HAP-1 (cell line): ENCODE measurements around the gene TMEM165.

Experiments used
- DNase-seq, 2 experiments: peaks; one replicate each; pipeline ENCODE4 v3.0.0-alpha.2; 2016 to 2020; ENCODE audit warnings: low spot score in 2 of 2
- H3K27me3 ChIP-seq: fragments of 250-450 bp; sonication (Bioruptor Pico); 2 replicates; pipeline ENCODE4 v1.5.1; 2020; ENCODE audit warnings: low read depth, mild to moderate bottlenecking, moderate library complexity
- H3K36me3 ChIP-seq: fragments of 250-450 bp; sonication (Bioruptor Pico); replicated peaks from 2 replicates; pipeline ENCODE4 v1.5.1; 2020; ENCODE audit warnings: mild to moderate bottlenecking
- H3K4me1 ChIP-seq: fragments of 250-450 bp; sonication (Bioruptor Pico); 2 replicates; pipeline ENCODE4 v1.5.1; 2020; ENCODE audit warnings: mild to moderate bottlenecking
- H3K4me3 ChIP-seq: fragments of 250-450 bp; sonication (Bioruptor Pico); 2 replicates; pipeline ENCODE4 v1.5.1; 2020; ENCODE audit warnings: mild to moderate bottlenecking, moderate library complexity
- H3K9me3 ChIP-seq: fragments of 250-450 bp; sonication (Bioruptor Pico); 2 replicates; pipeline ENCODE4 v1.5.1; 2020; ENCODE audit warnings: mild to moderate bottlenecking, moderate library complexity
- in situ Hi-C: fragments of 300-500 bp; cut with MboI; formaldehyde crosslinking; loops from 3 replicates; pipeline ENCODE4 v1.14.3; 2020; ENCODE audit warnings: low sequenced_read_pairs, inconsistent platforms, mixed read lengths

Gene TMEM165

DNA sequence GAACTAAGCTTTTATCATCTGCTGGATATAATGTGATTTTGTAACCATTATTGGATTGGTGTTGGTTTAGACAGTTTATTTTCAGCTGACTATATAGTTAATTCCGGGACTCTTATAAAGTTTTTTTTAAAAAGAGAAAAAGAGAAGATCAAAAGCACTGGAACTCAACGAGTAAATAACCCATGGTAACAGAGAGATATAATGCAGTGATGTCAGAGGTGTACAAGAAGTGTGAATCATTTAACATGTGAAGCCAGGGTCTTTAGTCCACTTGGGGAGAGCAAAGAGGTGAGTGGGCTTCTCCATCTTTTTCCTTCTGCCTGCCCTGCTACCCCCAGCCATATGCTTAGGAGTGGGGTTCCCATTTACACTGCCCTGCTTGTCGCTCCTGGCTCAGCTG lies 3.2 kb downstream of the TMEM165 start:
- peaks cover 17% of the 10 kb centered on the region for H3K4me1 ChIP-seq
- H3K9me3 ChIP-seq: no peaks in the 10 kb centered on the region
- DNase-seq: no peak
- peaks cover 24% of the 10 kb centered on the region for H3K36me3 ChIP-seq
- in situ Hi-C loops: no loop called here
- H3K27me3 ChIP-seq: no peaks in the 10 kb centered on the region
- H3K4me3 ChIP-seq: peak overlapping the region; percentile 58

- in situ Hi-C loops: no loop called here
- DNase-seq: no peak
- peaks cover 15% of the 10 kb centered on the region for H3K4me1 ChIP-seq
- peaks cover 29% of the 10 kb centered on the region for H3K36me3 ChIP-seq
- no peaks in the 10 kb centered on the region for H3K9me3 ChIP-seq
- no peaks in the 10 kb centered on the region for H3K27me3 ChIP-seq
- H3K4me3 ChIP-seq: no peak overlapping the region
Measured at GRCh38 chr4:55399581-55399980, 3.8 kb downstream of the TMEM165 start.

- Histone ChIP-seq H3K27me3 (no peaks in the 10 kb centered on the region), H3K4me3 (no peak overlapping the region), H3K9me3 (no peaks in the 10 kb centered on the region), H3K36me3 (peaks cover 53% of the 10 kb centered on the region), H3K4me1 (no peaks in the 10 kb centered on the region)
- in situ Hi-C loops: no loop called here
- no peak for DNase-seq
Measured at GRCh38 chr4:55405073-55405472, 9.3 kb downstream of the TMEM165 start.

DNA sequence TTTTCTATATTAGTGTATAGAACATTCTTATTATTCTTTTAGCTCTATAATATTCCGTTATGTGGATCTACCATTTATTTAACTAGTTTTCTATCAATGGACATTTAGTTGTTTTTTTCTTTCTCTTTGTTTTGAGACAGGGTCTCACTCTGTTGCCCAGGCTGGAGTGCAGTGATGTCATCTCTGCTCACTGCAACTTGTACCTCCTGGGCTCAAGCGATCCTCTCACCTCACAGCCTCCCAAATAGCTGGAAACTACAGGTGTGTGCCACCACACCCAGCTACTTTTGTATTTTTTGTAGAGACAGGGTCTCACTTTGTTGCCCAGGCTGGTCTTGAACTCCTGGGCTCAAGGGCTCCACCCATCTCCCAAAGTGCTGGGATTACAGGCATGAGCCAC lies 10.8 kb downstream of the TMEM165 start:
- Histone ChIP-seq H3K36me3 (peaks cover 52% of the 10 kb centered on the region), H3K9me3 (no peaks in the 10 kb centered on the region), H3K4me3 (no peak overlapping the region), H3K27me3 (no peaks in the 10 kb centered on the region), H3K4me1 (no peaks in the 10 kb centered on the region)
- no peak for DNase-seq
- in situ Hi-C loops: no loop called here

- Histone ChIP-seq H3K27me3 (no peaks in the 10 kb centered on the region), H3K9me3 (no peaks in the 10 kb centered on the region), H3K36me3 (peaks cover 55% of the 10 kb centered on the region), H3K4me1 (no peaks in the 10 kb centered on the region), H3K4me3 (no peak overlapping the region)
- in situ Hi-C loops: no loop called here
- DNase-seq: no peak
Measured at GRCh38 chr4:55407119-55407518, 11.4 kb downstream of the TMEM165 start.

GRCh38 chr4:55407764-55408163 lies 12.0 kb downstream of the TMEM165 start:
- peaks cover 58% of the 10 kb centered on the region for H3K36me3 ChIP-seq
- H3K27me3 ChIP-seq: no peaks in the 10 kb centered on the region
- no peak overlapping the region for H3K4me3 ChIP-seq
- in situ Hi-C loops: no loop called here
- no peaks in the 10 kb centered on the region for H3K4me1 ChIP-seq
- H3K9me3 ChIP-seq: no peaks in the 10 kb centered on the region
- no peak for DNase-seq

GRCh38 chr4:55409468-55410171 lies 13.9 kb downstream of the TMEM165 start:
- Histone ChIP-seq H3K4me1 (no peaks in the 10 kb centered on the region), H3K27me3 (no peaks in the 10 kb centered on the region), H3K4me3 (no peak overlapping the region), H3K9me3 (no peaks in the 10 kb centered on the region), H3K36me3 (peaks cover 47% of the 10 kb centered on the region)
- in situ Hi-C loops: no loop called here
- DNase-seq: peak; percentile 47 to 62

DNA sequence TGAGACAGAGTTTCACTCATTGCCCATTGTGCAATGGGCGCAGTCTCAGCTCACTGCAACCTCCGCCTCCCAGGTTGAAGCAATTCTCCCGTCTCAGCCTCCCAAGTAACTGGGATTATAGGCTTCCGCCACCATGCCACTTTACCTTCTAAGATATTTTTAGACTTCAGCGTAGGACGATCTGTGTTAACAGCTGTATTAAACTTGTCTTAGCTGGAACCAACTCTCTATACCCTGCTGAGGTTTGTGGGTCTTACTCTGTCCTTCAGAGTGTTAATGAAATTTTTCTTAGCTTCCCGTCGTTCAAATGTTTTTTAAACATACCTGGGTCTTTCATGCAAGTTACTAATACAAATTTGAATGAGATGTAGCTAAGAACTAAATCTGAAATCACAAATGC lies 14.7 kb downstream of the TMEM165 start:
- no peaks in the 10 kb centered on the region for H3K9me3 ChIP-seq
- H3K36me3 ChIP-seq: peaks cover 43% of the 10 kb centered on the region
- no peaks in the 10 kb centered on the region for H3K27me3 ChIP-seq
- H3K4me3 ChIP-seq: no peak overlapping the region
- no peak for DNase-seq
- no peaks in the 10 kb centered on the region for H3K4me1 ChIP-seq
- in situ Hi-C loops: no loop called here

- peaks cover 40% of the 10 kb centered on the region for H3K36me3 ChIP-seq
- H3K4me3 ChIP-seq: no peak overlapping the region
- H3K4me1 ChIP-seq: no peaks in the 10 kb centered on the region
- in situ Hi-C loops: no loop called here
- no peaks in the 10 kb centered on the region for H3K27me3 ChIP-seq
- no peak for DNase-seq
- H3K9me3 ChIP-seq: no peaks in the 10 kb centered on the region
Measured at GRCh38 chr4:55411621-55412020, 15.9 kb downstream of the TMEM165 start.

DNA sequence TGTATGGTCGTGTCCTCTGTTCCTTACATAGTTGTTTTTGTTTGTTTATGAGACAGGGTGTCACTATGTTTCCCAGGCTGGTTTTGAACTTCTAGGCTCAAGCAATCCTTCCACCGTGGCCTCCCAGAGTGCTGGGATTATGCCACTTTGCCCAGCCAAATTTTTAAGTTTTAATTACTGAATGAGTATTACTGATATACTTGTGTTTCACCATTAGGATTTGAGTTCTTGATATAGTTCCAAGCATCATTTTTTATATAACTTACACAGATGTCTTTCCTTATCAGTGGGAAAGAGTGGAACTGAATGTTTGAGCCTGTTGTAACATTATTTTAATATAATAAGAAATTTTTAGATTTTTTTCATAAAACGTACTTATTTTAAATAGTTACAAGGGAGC lies 20.4 kb downstream of the TMEM165 start:
- no peak for DNase-seq
- peaks cover 58% of the 10 kb centered on the region for H3K36me3 ChIP-seq
- no peaks in the 10 kb centered on the region for H3K9me3 ChIP-seq
- H3K4me1 ChIP-seq: no peaks in the 10 kb centered on the region
- in situ Hi-C loops: no loop called here
- no peak overlapping the region for H3K4me3 ChIP-seq
- H3K27me3 ChIP-seq: no peaks in the 10 kb centered on the region

- no peaks in the 10 kb centered on the region for H3K9me3 ChIP-seq
- DNase-seq: no peak
- H3K4me3 ChIP-seq: no peak overlapping the region
- H3K36me3 ChIP-seq: peaks cover 81% of the 10 kb centered on the region
- H3K27me3 ChIP-seq: no peaks in the 10 kb centered on the region
- H3K4me1 ChIP-seq: no peaks in the 10 kb centered on the region
- in situ Hi-C loops: no loop called here
Measured at GRCh38 chr4:55424791-55425190, 29.0 kb downstream of the TMEM165 start.

DNA sequence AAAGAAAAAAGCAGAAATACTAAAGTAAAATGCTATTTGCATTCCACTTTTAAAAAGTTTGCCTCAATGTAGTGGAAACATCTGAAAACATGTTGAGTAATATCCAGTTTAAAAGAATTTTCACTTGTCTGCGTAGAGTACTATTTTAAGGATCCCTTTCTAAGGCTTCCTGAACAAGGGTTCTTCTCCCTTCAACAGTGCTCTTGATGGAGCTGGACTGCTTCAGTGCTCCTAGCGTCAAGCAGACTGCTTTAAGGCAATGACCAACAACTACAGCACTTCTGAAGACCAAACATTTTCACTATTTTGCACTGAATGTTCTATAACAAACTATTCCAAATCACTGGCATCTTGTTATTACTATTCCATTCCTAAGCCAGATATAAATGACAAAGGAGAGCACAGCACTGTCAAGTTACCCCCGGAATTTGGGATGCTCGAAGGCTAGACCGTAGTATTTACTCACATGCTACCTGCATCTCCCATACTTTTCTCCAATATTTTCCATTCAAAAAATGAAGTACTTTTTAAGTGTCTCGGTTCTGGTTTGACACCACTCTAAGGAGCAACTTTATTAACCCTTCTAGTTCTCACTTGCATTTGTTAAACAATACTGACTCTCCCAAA lies 36.1 kb downstream of the TMEM165 start:
- in situ Hi-C loops: no loop called here

GRCh38 chr4:55435141-55435841 lies 39.5 kb downstream of the TMEM165 start:
- H3K4me3 ChIP-seq: no peak overlapping the region
- H3K9me3 ChIP-seq: no peaks in the 10 kb centered on the region
- in situ Hi-C loops: no loop called here
- no peak for DNase-seq
- H3K36me3 ChIP-seq: peaks cover 42% of the 10 kb centered on the region
- peaks cover 5% of the 10 kb centered on the region; the same call in 1 of the 2 replicates for H3K4me1 ChIP-seq
- H3K27me3 ChIP-seq: no peaks in the 10 kb centered on the region

More for the DNA sequence above, 36.1 kb downstream of the TMEM165 start:
- Histone ChIP-seq H3K4me3 (no peak overlapping the region), H3K36me3 (peaks cover 64% of the 10 kb centered on the region), H3K4me1 (no peaks in the 10 kb centered on the region), H3K9me3 (no peaks in the 10 kb centered on the region), H3K27me3 (no peaks in the 10 kb centered on the region)
- no peak for DNase-seq

DNA sequence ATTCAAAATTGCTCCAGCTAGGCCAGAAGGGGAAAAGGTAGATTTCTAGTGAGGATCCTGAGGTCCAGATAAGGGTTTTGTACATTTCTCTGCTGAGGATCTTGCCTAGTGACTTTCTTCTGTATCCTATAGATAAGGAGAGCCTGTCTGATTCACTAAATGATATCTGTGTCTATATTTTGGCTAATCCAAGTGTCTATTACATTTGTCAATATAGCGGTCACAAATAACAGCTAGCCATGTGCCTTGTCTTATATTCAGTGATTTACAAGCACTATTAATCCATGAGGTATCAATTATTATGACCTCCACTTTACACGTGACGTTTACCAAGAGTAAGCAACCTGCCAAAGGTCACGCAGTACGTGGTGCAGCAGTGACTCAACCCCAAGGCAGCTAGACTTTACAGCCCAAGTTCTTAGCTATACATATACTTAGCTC lies 41.6 kb downstream of the TMEM165 start:
- Histone ChIP-seq H3K4me1 (peaks cover 5% of the 10 kb centered on the region; the same call in 1 of the 2 replicates), H3K27me3 (no peaks in the 10 kb centered on the region), H3K9me3 (no peaks in the 10 kb centered on the region), H3K36me3 (peaks cover 34% of the 10 kb centered on the region), H3K4me3 (no peak overlapping the region)
- in situ Hi-C loops: no loop called here
- DNase-seq: no peak
